GM12801 (cell line): ENCODE results near the gene PRPSAP1.

ENCODE experiments used
- TF ChIP-seq, protein P1 (sequence below): IDR thresholded peaks from one replicate; pipeline ENCODE4 v1.5.1; 2011; ENCODE audit warnings: control low read depth; ENCODE audit not compliant: insufficient read length; ENCODE audit errors: extremely low read depth

PRPSAP1 gene

GRCh38 chr17:76276069-76276431, 77.7 kb downstream of the PRPSAP1 start:
- TF ChIP-seq, protein P1, sequence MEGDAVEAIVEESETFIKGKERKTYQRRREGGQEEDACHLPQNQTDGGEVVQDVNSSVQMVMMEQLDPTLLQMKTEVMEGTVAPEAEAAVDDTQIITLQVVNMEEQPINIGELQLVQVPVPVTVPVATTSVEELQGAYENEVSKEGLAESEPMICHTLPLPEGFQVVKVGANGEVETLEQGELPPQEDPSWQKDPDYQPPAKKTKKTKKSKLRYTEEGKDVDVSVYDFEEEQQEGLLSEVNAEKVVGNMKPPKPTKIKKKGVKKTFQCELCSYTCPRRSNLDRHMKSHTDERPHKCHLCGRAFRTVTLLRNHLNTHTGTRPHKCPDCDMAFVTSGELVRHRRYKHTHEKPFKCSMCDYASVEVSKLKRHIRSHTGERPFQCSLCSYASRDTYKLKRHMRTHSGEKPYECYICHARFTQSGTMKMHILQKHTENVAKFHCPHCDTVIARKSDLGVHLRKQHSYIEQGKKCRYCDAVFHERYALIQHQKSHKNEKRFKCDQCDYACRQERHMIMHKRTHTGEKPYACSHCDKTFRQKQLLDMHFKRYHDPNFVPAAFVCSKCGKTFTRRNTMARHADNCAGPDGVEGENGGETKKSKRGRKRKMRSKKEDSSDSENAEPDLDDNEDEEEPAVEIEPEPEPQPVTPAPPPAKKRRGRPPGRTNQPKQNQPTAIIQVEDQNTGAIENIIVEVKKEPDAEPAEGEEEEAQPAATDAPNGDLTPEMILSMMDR = no peak

- TF ChIP-seq, protein P1 = no peak
Observed at GRCh38 chr17:76275382-76276068, 78.2 kb downstream of the PRPSAP1 start.

DNA sequence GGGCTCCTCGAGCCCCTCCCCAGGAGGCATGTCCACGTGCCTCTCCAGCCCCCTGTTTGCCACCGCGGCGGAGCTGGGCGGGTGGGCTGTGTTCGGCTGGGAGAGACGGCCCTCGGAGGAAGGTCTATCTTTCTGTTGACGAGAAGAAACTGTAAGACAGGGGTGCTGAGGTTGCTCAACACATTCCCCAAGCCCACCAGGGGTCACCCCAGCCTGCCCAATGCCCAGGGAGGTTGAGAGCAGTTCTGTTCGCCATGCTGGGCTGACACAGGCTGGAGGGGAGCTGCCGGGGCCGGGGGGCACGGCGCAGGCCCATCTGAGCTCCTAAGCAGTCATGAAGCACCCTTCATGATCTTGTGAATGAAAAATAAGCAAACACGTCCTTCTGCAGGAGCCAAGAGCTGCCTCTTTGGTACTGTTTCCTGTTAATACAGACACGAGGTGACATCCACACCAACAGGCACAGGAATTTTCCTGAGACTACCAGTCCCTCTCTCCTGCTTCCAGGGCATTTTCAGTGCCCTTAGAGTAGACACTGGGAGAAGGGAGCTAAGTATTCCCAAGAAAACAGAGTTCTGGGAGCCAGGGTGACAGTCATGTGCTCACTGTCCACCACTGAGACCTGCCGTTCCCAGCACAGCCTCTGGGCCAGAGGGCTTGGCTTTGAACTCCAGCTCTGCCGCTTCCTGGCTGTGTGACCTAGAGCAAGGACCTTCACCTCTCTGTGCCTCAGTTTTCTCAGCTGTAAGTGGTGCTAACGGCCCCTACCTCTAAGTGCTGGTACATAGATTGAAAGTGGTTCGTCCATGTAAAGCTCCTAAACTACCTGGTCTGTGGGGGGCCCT, 79.4 kb downstream of the PRPSAP1 start:
- TF ChIP-seq, protein P1 = no peak

GRCh38 chr17:76273445-76274111, 80.1 kb downstream of the PRPSAP1 start:
- TF ChIP-seq, protein P1 = no peak

DNA sequence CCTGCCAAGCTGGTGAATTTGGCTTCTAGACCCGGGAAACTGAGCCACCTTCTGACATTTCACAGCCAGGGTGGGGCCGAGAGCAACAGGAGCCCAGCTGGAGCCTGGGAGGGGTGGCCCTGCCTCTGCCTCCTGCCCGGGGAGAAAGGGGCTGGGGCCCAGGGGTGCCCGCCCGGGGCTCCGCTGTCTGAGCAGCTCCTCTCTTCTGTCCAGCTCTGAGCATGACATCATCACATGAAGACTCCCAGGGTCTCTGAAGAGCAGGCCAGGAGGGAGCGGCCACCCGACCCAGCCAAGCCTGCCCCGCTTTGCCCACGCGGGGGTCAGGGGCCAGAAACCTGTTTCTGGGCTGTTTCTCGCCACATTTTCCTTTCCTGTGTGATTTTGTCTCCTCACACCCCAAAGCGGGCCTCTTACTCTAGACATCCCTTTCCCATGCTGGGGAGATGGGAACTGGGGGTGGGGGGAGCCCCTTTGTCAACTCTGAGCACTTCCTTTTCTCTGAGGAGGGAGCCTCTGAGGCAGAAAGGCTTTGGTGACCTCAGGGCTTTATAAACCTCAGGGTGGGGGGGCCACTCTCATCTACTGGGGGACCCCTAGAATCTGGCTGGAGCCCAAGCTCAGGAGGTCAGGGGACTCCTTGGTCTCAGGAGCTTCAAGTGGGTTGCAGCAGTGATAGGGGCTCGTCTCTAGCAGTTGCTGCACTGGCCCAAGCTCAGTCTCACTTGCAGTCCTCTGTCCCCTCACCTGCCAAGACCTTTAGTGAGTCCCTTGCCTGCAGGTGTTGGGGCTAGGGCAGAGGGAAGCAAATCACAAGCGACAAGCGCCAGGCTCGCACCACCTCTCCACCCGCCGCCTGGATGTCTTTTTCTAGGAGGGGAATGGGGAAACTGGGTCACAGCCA, 80.9 kb downstream of the PRPSAP1 start:
- TF ChIP-seq, protein P1 = no peak

DNA sequence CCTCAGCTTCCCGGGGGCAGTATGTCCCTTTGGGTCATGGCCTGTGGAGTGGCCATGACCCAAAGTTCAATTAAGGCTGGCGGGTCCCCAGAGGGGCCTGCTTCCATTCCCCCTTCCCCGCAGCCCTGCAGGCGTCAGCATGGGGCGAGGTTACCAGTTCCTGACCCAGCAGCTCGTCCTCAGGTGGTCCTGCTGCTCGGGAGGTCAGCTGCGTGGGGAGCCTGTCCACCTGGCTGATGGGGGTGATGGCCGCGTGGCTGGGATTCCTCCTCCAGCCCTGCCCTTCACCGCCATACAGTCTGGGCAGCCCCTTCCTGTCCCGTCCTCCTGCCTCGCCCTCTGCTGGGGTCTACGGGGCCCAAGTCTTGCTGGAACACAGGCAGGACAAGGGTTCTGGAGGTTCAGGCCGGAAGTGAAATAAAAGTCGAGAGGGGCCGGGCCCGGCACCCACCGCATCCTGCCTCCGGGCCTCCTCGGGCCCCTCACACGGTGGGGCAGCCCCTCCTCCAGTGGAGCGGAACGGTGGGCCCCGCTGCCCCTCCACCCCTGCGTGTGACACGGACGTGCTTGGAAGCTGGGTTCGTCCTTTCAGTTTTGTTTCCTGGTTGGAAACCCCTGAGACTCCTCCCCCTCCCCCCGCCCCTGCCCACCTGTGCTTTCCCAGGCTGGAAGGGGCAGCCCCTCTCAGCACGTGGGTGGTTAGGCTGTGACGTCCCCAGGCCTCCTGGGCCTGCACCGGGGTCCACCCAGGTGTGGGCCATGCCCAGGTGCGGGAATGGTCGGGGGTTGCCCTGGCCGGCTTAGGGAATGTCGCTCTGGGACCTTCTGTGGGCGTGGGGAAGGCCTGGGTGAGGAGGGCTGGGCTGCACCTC, 81.8 kb downstream of the PRPSAP1 start:
- TF ChIP-seq, protein P1 = no peak
